MM.1S (cell line): Measurements from ENCODE around the gene CCR3.

ENCODE experiments used
- DNase-seq: peaks from one replicate; pipeline ENCODE4 v3.0.0-alpha.2; 2015
- H2AFZ ChIP-seq: fragments of 300-600 bp; sonication (generic); 2 replicates; pipeline ENCODE4 v1.6.0; 2016; ENCODE audit warnings: antibody characterized with exemption, low read length
- H3F3A ChIP-seq: fragments of 300-600 bp; sonication (generic); 2 replicates; pipeline ENCODE4 v1.6.1; 2016; ENCODE audit warnings: mild to moderate bottlenecking, antibody characterized with exemption, low read length, moderate library complexity, mixed read lengths; ENCODE audit not compliant: insufficient read depth
- H3K27ac ChIP-seq: fragments of 300-600 bp; sonication (generic); 2 replicates; pipeline ENCODE4 v1.5.1; 2016; ENCODE audit warnings: mild to moderate bottlenecking, low read length
- H3K27me3 ChIP-seq: fragments of 300-600 bp; sonication (generic); replicated peaks from 2 replicates; pipeline ENCODE4 v1.6.0; 2016; ENCODE audit warnings: low read length; ENCODE audit not compliant: insufficient read depth
- H3K36me3 ChIP-seq: fragments of 300-600 bp; sonication (generic); replicated peaks from 2 replicates; pipeline ENCODE4 v1.6.1; 2016; ENCODE audit warnings: mild to moderate bottlenecking, low read length, mixed read lengths; ENCODE audit not compliant: insufficient read depth
- H3K4me1 ChIP-seq: fragments of 300-600 bp; sonication (generic); 2 replicates; pipeline ENCODE4 v1.6.1; 2016; ENCODE audit warnings: low read length, mixed read lengths
- H3K4me2 ChIP-seq: fragments of 300-600 bp; sonication (generic); 2 replicates; pipeline ENCODE4 v1.6.0; 2016; ENCODE audit warnings: low read depth, low read length
- H3K4me3 ChIP-seq: fragments of 300-600 bp; sonication (generic); 2 replicates; pipeline ENCODE4 v1.5.1; 2016; ENCODE audit warnings: low read length, mixed read lengths
- H3K79me2 ChIP-seq: fragments of 300-600 bp; sonication (generic); 2 replicates; pipeline ENCODE4 v1.6.1; 2016; ENCODE audit warnings: mixed run types, low read length, mixed read lengths
- H3K9ac ChIP-seq: fragments of 300-600 bp; sonication (generic); 2 replicates; pipeline ENCODE4 v1.6.1; 2016; ENCODE audit warnings: low read length, mixed read lengths
- H3K9me2 ChIP-seq: fragments of 300-600 bp; sonication (generic); replicated peaks from 2 replicates; pipeline ENCODE4 v1.6.1; 2016; ENCODE audit warnings: mild to moderate bottlenecking, low read length, mixed read lengths; ENCODE audit not compliant: insufficient read depth
- H3K9me3 ChIP-seq: fragments of 300-600 bp; sonication (generic); replicated peaks from 2 replicates; pipeline ENCODE4 v1.6.1; 2016; ENCODE audit warnings: mild to moderate bottlenecking, low read length, mixed read lengths; ENCODE audit not compliant: insufficient read depth
- H4K20me1 ChIP-seq: fragments of 300-600 bp; sonication (generic); 2 replicates; pipeline ENCODE4 v1.6.1; 2016; ENCODE audit warnings: mild to moderate bottlenecking, low read length, moderate library complexity, mixed read lengths; ENCODE audit not compliant: insufficient read depth
- EZH2 ChIP-seq: fragments of 300-600 bp; sonication (generic); optimal IDR thresholded peaks from 2 replicates; pipeline ENCODE3; 2017; ENCODE audit warnings: low read depth, mild to moderate bottlenecking, antibody characterized with exemption, low read length, mixed read lengths
- EZH2phosphoT487 ChIP-seq: fragments of 300-600 bp; sonication (generic); IDR thresholded peaks from 2 replicates; pipeline ENCODE4 v1.6.1; 2018; ENCODE audit warnings: antibody characterized with exemption, low read length
- TF ChIP-seq, protein P1 (sequence below): fragments of 300-600 bp; sonication (generic); IDR thresholded peaks from 2 replicates; pipeline ENCODE4 v1.5.1; 2016; ENCODE audit warnings: antibody characterized with exemption, low read length, mixed read lengths

The CCR3 gene

DNA sequence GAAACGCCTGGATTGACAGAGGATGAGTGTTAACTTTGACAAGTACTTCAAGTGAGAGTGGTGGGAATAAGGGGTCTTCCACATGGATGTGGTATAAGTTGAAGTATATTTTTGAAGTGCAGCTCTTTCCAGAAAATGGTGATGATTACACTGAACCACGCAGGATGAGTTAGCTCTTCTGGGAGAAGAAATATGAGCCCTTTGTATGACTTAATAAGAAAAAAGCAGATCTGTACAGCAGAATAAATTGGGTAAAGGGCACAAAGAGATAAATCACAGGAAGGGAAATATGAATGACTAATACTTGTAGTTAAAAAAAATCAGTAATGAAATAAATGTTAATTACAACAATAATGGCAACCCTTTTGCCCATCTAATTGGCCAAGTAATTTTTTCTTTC is 1.3 kb downstream of the CCR3 start:
- TF ChIP-seq EZH2 = no peak
- Histone ChIP-seq H3K9me2 (no peaks in the 10 kb centered on the region), H3K27ac (no peak overlapping the region), H3K9ac (no peak overlapping the region), H2AFZ (no peak overlapping the region), H3K27me3 (no peaks in the 10 kb centered on the region), H3K36me3 (no peaks in the 10 kb centered on the region), H3K4me1 (peaks cover 21% of the 10 kb centered on the region), H3K9me3 (no peaks in the 10 kb centered on the region), H3K4me3 (no peak overlapping the region), H3F3A (no peaks in the 10 kb centered on the region), H4K20me1 (no peaks in the 10 kb centered on the region), H3K79me2 (no peaks in the 10 kb centered on the region), H3K4me2 (no peak overlapping the region)
- DNase-seq = no peak

DNA sequence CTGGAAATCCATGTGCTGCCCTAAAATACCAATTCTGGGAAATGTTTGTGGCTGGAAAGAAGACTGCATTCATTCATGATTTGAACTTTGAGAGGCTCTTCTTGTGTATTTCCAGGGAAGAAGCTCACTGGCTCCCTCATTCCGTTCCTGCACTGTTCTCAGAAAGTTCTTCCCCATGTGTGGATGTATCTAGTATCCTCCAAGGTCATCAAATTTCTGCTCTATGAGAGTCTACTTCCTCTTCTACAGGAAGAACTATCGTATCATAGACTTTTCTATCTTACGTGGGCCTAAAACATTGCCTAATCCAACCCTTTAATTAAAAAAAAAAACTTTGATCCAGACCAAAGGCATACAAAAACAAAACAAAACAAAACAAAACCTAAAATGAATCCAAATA is 2.9 kb downstream of the CCR3 start:
- DNase-seq = no peak

DNA sequence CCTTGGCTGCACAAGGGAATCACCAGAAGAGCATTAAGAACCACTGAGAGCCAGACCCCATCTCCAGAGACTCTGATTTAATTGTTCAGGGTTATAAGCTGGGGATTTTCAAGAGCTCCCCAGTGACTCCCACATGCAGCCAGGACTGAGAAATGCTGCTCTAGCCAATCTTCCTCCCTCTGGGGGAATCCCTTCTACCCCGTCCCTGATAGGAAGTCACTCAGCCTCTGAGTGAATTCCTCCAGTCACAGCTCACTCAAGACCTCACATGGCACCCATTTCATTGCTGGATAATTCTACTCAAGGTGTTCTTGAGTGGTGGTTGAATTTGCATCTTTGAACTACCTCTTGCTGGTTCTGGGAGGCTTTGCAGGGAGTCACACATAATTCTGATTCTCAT is 10.7 kb downstream of the CCR3 start:
- H3K9me3 ChIP-seq = no peaks in the 10 kb centered on the region
- peak overlapping the region; percentile 21; the same call in 1 of the 2 replicates for H3K4me2 ChIP-seq
- no peak overlapping the region for H3K9ac ChIP-seq
- peak; percentile 56 for DNase-seq
- no peaks in the 10 kb centered on the region for H4K20me1 ChIP-seq
- no peaks in the 10 kb centered on the region for H3K79me2 ChIP-seq
- 0 out of 2 replicates have a peak, but pooled peaks cover 6% of the 10 kb centered on the region for H3F3A ChIP-seq
- no peaks in the 10 kb centered on the region for H3K27me3 ChIP-seq
- no peaks in the 10 kb centered on the region for H3K9me2 ChIP-seq
- peak overlapping the region; percentile 18; the same call in 1 of the 2 replicates for H2AFZ ChIP-seq
- TF ChIP-seq, protein P1, sequence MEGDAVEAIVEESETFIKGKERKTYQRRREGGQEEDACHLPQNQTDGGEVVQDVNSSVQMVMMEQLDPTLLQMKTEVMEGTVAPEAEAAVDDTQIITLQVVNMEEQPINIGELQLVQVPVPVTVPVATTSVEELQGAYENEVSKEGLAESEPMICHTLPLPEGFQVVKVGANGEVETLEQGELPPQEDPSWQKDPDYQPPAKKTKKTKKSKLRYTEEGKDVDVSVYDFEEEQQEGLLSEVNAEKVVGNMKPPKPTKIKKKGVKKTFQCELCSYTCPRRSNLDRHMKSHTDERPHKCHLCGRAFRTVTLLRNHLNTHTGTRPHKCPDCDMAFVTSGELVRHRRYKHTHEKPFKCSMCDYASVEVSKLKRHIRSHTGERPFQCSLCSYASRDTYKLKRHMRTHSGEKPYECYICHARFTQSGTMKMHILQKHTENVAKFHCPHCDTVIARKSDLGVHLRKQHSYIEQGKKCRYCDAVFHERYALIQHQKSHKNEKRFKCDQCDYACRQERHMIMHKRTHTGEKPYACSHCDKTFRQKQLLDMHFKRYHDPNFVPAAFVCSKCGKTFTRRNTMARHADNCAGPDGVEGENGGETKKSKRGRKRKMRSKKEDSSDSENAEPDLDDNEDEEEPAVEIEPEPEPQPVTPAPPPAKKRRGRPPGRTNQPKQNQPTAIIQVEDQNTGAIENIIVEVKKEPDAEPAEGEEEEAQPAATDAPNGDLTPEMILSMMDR = no peak
- TF ChIP-seq EZH2phosphoT487 (no peak), EZH2 (no peak)
- no peak overlapping the region for H3K27ac ChIP-seq
- peaks cover 12% of the 10 kb centered on the region for H3K4me1 ChIP-seq
- H3K4me3 ChIP-seq = no peak overlapping the region
- no peaks in the 10 kb centered on the region for H3K36me3 ChIP-seq

More for the DNA sequence above, 2.9 kb downstream of the CCR3 start:
- Histone ChIP-seq H3K4me3 (no peak overlapping the region), H2AFZ (no peak overlapping the region), H4K20me1 (no peaks in the 10 kb centered on the region), H3K27me3 (no peaks in the 10 kb centered on the region), H3K9ac (no peak overlapping the region), H3F3A (no peaks in the 10 kb centered on the region), H3K36me3 (no peaks in the 10 kb centered on the region), H3K79me2 (no peaks in the 10 kb centered on the region), H3K9me2 (no peaks in the 10 kb centered on the region), H3K27ac (no peak overlapping the region), H3K4me1 (peaks cover 21% of the 10 kb centered on the region), H3K4me2 (no peak overlapping the region), H3K9me3 (no peaks in the 10 kb centered on the region)
- TF ChIP-seq, protein P1 = no peak
- TF ChIP-seq EZH2phosphoT487 (no peak), EZH2 (no peak)

DNA sequence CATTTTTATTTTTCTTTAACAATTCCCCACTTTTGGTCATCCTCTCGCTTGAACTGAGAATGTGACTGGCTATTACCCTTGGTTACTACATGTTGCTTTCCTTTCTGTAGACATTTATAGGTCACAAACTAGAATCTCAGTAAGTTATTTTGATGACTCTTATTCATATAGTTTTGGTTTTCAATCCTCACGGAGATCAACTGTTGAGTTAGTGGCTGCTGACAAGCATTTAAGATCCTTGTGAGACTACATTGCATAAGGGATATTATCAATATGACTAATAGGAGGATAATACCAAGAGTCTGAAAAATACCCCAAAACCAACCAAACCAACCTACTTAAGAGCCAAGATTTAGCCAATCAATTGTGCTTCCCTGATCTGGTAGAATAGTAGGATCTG is 16.3 kb downstream of the CCR3 start:
- H4K20me1 ChIP-seq = no peaks in the 10 kb centered on the region
- no peak overlapping the region for H3K4me3 ChIP-seq
- no peaks in the 10 kb centered on the region for H3F3A ChIP-seq
- TF ChIP-seq, protein P1 = no peak
- TF ChIP-seq EZH2 = no peak
- TF ChIP-seq EZH2phosphoT487 = no peak
- H3K27ac ChIP-seq = no peak overlapping the region
- peaks cover 10% of the 10 kb centered on the region for H3K4me1 ChIP-seq
- H3K4me2 ChIP-seq = no peak overlapping the region
- no peaks in the 10 kb centered on the region for H3K9me3 ChIP-seq
- DNase-seq = no peak
- H3K27me3 ChIP-seq = no peaks in the 10 kb centered on the region
- H2AFZ ChIP-seq = no peak overlapping the region
- H3K9me2 ChIP-seq = no peaks in the 10 kb centered on the region
- H3K9ac ChIP-seq = no peak overlapping the region
- H3K79me2 ChIP-seq = no peaks in the 10 kb centered on the region
- H3K36me3 ChIP-seq = no peaks in the 10 kb centered on the region
